GM19467 (cell line): ENCODE measurements around the gene ENDOV.

Experiments
- ATAC-seq: cut with Tn5 transposase; IDR thresholded peaks from one replicate; pipeline ENCODE4 v1.9.1; 2021; ENCODE audit warnings: mild to moderate bottlenecking, moderate library complexity; ENCODE audit not compliant: unreplicated experiment

The ENDOV gene

DNA sequence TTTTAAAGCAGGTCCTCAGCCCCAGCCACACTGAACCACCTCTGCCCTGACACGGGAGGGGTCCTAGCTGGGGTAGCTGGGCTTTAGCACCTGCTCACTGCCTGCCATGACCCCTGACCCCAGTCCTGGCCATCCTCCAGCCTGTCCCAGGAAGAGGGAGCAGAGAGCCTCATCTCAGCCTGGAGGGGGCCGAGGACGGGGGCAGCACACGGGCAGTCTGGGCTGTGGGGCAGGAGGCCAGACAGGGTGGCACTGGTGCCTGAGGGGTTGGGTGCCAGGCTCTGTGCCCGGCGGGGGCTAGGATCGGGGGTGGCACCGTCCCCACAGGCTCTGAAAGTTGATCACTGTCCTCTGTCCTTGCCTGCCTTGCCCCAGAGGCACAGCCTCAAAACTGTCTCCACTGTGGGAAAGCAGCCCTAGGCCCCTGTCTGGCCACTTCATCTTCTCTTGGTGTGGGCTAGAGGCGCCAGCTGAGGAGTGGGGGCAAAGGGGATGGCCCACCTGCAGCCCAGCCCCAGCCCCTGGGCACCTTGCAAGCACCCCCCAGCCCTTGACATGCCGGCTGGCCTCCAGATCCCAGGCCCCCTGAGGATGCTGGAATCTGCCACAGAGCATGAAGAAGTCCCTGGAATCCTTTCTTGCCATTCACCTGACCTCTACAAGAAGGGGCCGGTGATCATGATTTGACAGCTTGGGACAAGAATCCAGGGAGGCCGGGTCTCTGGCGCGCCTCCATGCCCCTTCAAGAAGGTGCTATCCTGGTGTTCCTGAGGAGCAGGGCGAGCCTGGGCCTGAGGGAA, 15.7 kb downstream of the ENDOV start:
- no peak for ATAC-seq

DNA sequence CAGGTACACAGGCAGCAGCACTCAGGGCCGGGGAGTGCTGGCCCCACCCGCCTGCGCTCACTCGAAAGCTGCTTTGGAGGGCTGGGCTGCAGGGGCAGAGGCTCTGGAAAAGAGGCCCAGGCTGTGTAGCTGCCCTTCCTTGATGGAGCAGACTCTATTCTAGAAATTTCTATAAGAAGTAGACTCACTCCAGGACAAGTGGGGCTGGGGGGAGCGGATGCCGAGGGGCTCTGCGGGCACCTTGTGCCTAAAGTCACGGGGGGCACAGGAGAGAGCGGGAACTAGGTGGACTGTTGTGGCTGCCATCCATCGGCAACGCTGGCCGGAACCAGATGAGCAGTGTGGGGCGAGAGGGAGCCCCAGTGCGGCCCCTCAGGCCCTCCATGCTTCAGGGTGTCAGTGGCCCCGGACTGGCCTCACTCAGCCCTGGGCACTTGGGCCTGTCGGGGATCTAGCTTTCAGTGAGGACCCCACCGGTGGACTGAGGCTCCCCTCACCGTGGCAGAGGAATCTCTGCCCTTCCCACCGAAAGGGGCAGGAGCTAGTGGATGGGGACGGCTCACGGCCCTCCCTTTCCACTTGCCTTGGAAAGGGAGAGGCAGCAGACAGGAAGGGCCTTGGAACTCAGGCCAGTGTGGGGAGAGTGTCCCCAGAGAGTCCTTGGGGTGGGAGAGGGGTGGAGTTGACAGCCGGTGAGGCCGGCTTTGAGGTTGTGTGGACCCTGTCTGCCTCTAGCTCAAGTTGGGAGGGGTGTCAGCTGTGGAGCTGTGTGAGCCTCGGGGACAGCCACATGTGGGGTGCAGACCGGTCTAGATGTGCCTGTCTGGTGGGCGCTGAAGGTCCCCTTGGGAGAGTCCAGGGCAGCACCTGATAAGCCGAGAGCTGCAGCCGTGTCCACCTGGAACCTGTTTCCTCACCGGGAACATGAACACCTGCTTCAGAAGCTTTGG, 16.6 kb downstream of the ENDOV start:
- ATAC-seq, result no peak

DNA sequence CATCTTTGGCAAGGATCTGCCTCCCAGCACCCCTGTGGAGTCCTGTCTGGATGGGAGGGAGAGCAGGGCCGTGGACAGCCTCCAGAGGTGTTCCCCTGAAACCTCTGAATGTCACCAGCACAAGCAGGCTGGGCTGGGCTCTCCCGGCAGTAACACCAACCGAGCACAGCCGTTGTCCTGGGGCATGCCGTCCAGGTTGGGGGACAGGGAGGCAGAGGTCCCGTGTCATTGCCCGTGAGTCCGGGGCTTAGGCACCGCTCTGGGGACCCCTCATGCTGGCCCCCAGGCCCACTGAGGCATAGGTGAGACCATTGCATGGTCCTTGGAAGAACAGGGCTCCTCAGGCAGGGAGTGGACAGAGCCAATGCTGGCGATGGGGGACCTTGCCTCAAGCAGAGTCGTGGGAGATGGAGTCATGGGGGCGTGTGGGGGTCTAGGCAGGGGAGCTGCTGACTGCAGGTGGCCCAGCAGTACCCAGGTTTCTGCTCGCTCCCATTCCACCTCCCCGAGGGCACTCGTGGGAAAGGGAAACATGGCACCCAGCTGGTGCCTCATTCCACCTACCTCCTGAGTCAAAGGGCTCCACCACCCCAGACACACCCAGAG, 17.5 kb downstream of the ENDOV start:
- no peak for ATAC-seq

DNA sequence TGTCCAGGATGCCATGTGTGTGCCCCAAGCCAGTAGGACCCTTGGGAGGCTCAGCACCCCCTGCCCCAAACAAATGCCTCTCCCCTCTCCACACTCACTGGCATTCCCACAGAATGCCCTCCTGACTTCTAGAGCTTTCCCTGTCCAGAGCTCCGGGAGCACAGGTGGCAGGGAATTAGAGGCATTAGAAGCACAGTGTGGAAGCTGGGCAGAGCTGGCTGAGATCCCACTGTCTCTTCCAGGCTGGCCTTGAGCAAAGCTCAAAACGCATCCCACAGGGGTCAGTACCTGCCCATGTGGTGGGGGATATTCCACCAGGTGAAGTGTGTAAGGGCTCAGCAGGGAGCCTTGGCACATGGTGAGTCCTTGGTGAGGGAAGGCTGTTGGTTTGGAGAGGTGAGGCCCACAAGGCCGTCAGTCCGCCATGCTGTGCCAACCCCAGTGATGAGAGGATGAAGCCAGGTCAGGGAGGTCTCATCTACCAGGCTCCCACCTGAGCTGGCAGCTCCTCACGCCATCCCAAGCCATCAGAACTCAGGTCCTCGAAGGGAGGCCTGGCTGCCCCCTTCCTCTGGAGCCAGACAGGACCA, 18.1 kb downstream of the ENDOV start:
- ATAC-seq, result no peak

- ATAC-seq, result no peak
Observed at GRCh38 chr17:80433916-80434666, 19.1 kb downstream of the ENDOV start.

GRCh38 chr17:80437532-80437931, 22.6 kb downstream of the ENDOV start:
- no peak for ATAC-seq

DNA sequence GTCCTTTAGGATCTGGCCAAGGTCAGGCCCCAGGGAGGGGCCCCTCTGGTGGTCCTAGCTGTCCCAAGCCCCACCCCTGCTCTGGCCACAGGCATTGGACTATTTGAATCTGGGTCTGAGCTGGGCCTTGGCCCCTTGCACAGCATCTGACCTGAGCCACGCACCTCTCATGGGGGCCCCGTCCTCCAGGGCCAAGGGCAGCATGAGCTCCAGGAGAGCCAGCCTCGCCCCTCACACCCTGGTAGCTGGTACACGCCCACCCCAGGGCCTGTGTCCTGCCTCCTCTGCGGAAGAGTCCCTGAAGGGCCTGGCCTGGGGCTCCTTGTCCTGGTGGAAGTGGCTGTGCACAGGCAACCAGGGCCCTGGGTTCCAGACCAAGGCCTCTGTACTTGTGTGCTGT, 23.8 kb downstream of the ENDOV start:
- ATAC-seq, result no peak

DNA sequence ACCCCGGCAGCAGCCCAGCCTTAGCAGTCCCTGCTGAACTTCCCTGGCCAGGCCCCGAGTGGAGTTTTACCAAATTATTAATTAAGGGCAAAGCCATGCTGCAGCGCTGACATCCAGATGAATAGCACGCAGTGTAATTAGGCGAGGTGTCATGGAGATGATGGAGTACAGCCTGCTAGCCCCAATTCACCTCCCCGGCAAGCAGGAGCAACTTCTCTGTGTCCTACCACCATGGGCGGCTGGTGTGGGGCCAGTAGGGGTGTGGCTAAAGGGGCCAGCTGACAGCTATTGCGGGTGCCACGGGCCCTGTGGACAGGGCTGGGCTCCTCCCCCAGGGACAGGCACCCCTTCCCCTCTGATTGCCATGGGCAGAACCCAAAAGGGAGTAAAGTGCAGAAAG, 24.5 kb downstream of the ENDOV start:
- no peak for ATAC-seq

- no peak for ATAC-seq
Observed at GRCh38 chr17:80441133-80441578, 26.2 kb downstream of the ENDOV start.

DNA sequence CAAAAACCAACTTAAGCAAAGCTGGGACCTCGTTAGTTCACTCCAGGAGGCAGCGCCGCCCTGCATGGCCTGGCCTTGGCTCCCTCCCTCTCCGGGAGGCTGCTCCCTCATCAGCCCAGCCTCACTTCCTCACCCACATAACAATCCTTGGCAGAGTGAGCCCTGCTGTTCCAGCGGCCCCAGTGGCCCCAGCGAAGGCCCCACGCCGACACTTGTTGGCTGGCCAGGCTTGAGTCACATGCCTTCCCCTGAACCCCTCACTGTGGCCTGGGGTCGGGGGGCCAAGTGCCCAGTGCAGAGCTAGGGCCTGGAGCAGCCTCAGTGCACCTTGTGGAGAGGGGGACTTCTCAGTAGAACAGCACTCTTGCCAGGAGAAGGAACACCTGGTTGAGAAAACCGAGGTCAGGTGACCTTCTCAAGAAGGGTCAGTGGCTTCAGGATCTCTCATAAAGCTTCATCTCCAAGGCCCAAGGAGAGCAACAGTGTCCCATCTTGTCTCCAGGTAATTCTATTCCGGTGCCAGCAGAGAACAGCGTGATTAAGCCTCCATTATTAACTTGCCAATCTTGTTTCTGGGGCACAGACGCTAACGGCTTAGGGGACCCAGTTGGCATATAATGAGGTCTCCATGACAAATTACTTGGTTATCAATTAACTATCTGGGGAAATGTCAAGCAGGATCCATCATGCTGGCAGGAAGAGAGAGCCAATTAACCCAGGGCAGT, 26.8 kb downstream of the ENDOV start:
- ATAC-seq, result no peak

DNA sequence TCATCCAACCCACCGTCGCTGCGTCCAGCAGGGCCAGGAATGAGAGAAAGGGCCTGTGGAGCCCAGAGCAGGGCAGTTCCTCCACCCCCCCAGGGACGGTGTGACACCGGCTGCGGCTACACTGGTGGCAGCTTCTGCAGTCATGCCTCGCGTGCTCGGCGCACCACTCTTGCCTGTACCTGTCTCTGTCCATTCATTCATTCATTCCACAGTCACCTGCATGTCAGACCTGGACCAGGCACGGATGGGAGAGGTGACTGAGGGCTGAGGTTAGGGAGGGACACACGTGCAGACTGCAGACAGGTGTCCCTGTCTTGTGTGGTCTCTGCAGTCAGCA, 27.3 kb downstream of the ENDOV start:
- no peak for ATAC-seq

DNA sequence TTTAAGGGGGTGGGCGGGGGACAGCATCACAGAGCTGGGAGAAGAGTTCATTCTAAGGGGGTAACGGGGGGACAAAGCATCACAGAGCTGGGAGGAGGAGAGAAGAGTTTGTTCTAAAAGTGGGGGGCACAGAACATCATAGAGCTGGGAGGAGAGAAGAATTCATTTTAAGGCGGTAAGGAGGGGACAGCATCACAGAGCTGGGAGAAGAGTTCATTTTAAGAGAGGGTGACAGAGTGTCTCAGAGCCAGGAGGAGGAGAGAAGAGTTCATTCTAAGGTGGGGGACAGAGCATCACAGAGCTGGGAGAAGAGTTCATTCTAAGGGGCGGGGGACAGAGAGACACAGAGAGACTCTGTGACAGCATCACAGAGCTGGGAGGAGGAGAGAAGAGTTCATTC, 27.8 kb downstream of the ENDOV start:
- ATAC-seq, result no peak

DNA sequence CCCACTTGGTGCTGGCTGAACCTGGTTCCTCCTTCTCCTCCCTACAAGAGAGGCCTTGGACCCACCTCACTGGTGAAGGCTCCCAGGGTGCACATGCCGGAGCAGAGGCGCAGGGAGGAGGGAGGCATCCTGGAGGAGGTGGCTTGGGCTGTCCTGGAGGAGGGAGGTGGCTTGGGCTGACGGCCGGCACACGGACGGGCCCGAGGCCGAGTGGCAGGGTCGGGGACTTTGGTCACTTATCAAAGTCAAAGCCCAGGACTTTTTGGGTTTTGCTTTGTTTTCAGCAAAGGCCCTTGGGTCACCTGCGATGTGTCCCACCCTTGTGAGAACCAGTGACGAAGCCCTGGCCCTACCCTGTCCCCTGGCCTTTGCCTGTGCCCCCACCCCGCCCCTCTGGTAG, 28.5 kb downstream of the ENDOV start:
- ATAC-seq, result no peak

GRCh38 chr17:80443916-80444643, 29.1 kb downstream of the ENDOV start:
- no peak for ATAC-seq

DNA sequence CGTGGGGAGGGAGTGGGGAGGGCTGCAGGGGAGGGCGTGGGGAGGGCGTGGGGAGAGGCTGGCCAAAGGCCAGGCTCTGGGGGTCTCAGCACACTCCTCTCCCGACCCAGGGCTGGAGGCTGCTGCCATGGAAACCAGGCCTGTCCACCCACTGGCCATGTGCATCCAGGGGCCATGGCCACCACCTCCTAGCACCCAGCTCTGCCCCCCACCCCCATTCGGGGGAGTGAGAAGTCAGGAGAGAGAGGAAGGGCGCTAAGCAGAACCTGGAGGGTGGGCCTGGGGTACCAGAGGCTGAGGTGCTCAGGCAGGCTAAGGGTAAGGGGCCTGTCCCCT, 29.6 kb downstream of the ENDOV start:
- ATAC-seq, result no peak

- no peak for ATAC-seq
Observed at GRCh38 chr17:80445007-80445725, 30.2 kb downstream of the ENDOV start.

DNA sequence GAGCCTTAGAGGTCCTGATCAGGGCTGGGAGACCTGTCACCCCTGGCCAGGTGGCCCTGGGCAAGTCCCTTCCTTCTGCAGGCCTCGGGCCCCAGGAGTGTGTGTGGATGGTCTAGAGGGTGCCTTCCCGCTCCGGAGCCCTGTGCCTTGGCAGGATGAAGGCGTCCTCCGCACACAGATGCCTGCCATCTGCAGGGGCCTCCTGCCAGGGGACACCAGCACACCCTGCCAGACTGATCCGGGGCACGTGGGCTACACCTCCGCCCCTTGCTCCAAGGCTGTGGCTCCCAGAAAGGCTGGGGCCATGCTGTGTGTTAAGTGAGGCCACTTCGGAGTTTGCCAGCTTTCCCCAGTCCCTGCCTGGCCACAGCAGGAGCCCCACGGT, 30.8 kb downstream of the ENDOV start:
- ATAC-seq, result no peak

- no peak for ATAC-seq
Observed at GRCh38 chr17:80446645-80447405, 31.9 kb downstream of the ENDOV start.
